22Rv1 (cell line): Measurements from ENCODE around the gene RGS4.
"Not testable (repeated sequence)": the region's sequence is repeated elsewhere in the genome, so short reads cannot be mapped to it uniquely, and the experiment has no call there.

ENCODE experiments used
- H3K27ac ChIP-seq: fragments of 450-650 bp; 2 replicates; pipeline ENCODE4 v1.5.1; 2017
- ZFX ChIP-seq: fragments of 450-650 bp; IDR thresholded peaks from 2 replicates; pipeline ENCODE4 v1.6.1; 2017; ENCODE audit warnings: antibody characterized with exemption, borderline replicate concordance
- TF ChIP-seq, protein P1 (sequence below): fragments of 450-650 bp; IDR thresholded peaks from 2 replicates; pipeline ENCODE4 v1.5.1; 2017; ENCODE audit warnings: mild to moderate bottlenecking

The RGS4 gene

DNA sequence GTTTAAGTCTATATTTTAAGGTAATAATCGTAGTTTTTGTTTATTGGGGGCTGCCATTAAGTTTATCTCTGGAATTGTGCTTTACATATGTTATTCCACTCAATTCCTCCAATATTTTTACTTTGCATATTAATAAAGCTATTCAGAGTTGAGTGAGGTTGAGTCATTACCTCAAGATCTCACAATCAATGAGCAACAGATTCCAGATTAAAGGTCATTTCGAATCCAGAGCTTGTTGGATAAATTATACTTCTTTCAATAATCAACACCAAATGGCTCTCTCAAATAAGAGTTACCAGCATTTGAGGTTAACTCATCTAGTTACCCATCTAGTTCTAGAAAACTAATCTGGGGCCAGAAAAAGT lies 16.7 kb downstream of the RGS4 start:
- no peak overlapping the region for H3K27ac ChIP-seq
- no peak for TF ChIP-seq ZFX
- TF ChIP-seq, protein P1, sequence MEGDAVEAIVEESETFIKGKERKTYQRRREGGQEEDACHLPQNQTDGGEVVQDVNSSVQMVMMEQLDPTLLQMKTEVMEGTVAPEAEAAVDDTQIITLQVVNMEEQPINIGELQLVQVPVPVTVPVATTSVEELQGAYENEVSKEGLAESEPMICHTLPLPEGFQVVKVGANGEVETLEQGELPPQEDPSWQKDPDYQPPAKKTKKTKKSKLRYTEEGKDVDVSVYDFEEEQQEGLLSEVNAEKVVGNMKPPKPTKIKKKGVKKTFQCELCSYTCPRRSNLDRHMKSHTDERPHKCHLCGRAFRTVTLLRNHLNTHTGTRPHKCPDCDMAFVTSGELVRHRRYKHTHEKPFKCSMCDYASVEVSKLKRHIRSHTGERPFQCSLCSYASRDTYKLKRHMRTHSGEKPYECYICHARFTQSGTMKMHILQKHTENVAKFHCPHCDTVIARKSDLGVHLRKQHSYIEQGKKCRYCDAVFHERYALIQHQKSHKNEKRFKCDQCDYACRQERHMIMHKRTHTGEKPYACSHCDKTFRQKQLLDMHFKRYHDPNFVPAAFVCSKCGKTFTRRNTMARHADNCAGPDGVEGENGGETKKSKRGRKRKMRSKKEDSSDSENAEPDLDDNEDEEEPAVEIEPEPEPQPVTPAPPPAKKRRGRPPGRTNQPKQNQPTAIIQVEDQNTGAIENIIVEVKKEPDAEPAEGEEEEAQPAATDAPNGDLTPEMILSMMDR: no peak

DNA sequence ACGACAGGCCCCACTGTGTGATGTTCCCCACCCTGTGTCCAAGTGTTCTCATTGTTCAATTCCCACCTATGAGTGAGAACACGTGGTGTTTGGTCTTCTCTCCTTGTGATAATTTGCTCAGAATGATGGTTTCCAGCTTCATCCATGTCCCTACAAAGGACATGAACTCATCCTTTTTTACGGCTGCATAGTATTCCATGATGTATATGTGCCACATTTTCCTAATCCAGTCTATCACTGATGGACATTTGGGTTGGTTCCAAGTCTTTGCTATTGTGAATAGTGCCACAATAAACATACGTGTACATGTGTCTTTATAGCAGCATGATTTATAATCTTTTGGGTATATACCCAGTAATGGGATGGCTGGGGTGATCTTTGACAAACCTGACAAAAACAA lies 20.0 kb downstream of the RGS4 start:
- not testable (repeated sequence) for H3K27ac ChIP-seq

DNA sequence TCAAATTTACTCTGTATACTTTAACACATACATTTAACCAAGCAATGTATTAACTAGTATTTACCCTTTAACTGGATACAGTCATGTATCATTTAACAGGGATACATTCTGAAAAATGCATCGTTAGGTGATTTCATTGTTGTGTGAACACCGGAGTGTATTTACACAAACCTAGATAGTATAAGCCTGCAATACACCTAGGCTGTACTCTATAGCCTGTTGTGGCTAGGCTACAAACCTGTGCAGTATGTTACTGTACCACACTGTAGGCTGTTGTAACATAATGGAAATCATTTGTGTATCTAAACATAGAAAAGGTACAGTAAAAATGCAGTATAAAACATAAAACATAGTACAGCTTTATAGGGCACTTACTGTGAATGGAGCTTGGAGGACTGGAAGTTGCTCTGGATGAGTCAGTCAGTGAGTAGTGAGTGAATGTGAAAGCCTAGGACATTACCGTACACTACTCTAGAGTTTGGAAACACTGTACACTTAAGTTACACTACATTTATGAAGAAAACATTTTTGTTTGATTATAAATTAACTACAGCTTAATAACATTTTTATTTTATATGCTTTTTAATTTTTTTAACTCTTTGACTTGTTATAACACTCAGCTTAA lies 21.3 kb downstream of the RGS4 start:
- TF ChIP-seq ZFX: no peak
- TF ChIP-seq, protein P1: no peak

DNA sequence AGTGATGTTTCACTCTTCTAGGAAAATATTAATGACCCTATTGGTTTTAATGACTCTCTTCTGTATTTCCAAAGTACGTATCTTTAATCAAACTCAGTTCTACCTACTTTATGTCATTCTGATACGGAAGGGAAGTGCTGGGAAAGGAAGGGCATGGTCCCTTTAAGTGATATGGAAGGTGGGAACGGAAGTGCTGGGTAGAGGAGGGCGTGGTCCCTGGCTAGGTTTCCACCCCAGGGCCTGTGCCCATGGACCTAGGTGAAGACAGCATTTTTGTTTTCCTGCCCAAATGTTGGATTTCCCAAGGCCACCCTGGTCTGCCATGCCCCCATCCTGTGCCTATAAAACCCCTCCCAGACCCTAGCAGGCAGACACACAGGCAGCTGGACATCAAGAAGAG lies 24.0 kb downstream of the RGS4 start:
- TF ChIP-seq, protein P1: no peak
- TF ChIP-seq ZFX: no peak

More for the DNA sequence above, 21.3 kb downstream of the RGS4 start:
- no peak overlapping the region for H3K27ac ChIP-seq

DNA sequence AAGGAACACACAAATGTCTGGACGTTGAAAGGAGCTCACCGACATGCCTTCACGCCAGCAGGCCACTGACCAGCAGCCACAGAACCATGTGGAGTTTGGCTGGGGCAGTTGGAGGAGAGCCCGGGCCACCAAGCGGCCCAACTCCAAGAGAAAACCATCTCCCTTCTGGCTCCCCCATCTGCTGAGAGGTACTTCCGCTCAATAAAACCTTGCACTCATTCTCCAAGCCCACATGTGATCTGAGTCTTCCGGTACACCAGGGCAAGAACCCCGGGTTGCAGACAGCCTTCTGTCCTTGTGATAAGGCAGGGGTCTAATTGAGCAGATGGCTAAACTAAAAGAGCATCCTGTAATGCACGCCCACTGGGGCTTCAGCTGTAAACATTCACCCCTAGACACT lies 24.4 kb downstream of the RGS4 start:
- H3K27ac ChIP-seq: no peak overlapping the region
- TF ChIP-seq ZFX: no peak
- TF ChIP-seq, protein P1: no peak

More for the DNA sequence above, 24.0 kb downstream of the RGS4 start:
- H3K27ac ChIP-seq: no peak overlapping the region

DNA sequence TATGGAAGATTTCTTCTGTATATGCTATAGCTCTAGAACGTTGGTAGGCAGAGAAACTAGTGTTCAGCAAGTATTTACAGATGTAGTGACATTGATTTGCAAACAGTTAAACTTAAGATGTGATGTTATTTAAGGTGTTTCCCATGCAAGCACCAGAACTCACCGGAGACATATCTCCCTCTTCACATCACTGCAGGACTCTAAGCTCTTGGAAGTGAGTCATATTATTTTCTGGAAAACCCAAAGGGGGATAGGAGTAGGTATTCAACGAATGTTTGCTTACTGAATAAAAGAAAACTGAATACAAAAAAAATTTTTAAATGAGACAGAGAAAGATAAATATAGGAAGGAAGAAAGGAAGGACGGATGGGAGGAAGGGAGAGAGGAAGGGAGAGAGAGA lies 25.0 kb downstream of the RGS4 start:
- TF ChIP-seq, protein P1: no peak
- no peak for TF ChIP-seq ZFX

DNA sequence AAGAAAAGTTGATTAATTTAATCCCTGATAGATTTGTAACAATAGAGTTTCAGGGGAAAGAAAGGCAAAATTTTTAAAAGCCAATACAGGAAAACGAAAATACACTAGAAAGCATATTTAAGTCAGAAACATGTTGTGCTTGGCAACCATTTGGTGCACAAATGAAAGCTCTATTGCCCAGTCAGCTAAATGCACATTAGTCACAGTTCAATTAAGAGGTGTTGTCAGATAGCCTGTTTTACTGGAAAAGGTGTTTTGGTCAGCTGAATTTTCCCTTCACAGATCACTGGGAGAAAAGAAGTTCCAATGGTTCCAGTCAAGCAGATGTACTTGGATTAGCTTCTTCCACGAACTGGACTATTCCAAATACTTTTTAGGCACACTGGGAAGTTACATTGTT lies 25.4 kb downstream of the RGS4 start:
- no peak overlapping the region for H3K27ac ChIP-seq
- no peak for TF ChIP-seq ZFX
- TF ChIP-seq, protein P1: no peak

More for the DNA sequence above, 25.0 kb downstream of the RGS4 start:
- H3K27ac ChIP-seq: no peak overlapping the region

DNA sequence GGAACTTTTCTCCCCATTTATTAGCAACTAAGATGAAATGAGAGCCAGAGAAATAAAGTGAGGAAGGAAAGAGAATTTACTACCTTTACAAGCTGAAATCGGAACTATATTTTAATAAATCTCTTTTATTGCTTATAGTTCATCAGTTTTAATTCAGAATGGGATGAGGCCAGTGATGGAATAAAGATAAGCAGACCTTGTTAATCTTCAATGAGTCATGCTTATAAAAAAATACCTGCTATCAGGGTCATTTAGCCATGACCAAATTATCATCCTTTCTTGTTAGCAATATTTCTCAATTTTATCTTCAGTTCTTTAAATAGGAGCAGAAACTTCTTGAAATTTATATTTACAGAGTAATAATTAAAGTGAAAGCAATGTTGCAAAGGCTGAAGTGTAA lies 26.1 kb downstream of the RGS4 start:
- H3K27ac ChIP-seq: no peak overlapping the region
- TF ChIP-seq ZFX: no peak
- TF ChIP-seq, protein P1: no peak
